AG04450 (cell line): ENCODE measurements around the gene EPHA5. TPM values are rescaled to one million over a fixed set of nuclear protein-coding genes. Genes with fewer than 3 reads are reported as not detected.
"Not testable (repeated sequence)": the region's sequence is repeated elsewhere in the genome, so short reads cannot be mapped to it uniquely, and the experiment has no call there.

Experiments used
- CTCF ChIA-PET: fragments of 300-600, 350-600 bp; formaldehyde crosslinking; extraction: SDS; loops from one replicate; lab custom pipeline; 2022; ENCODE audit warnings: antibody characterized with exemption, inconsistent platforms; lab: Charles Lee
- POLR2A ChIA-PET: fragments of 350-600 bp; formaldehyde crosslinking; extraction: SDS; loops from one replicate; lab custom pipeline; 2021; ENCODE audit warnings: antibody characterized with exemption, inconsistent platforms; lab: Yijun Ruan, JAX
- DNase-seq: peaks from one replicate; pipeline ENCODE4 v3.0.0-alpha.2; 2011; ENCODE audit warnings: low read depth, low spot score
- H3K27ac ChIP-seq: one replicate; pipeline ENCODE4 v1.5.1; 2012; ENCODE audit warnings: low read depth, low read length, control low read depth
- H3K27me3 ChIP-seq: one replicate; pipeline ENCODE4 v1.6.0; 2012; ENCODE audit warnings: low read length; ENCODE audit not compliant: control insufficient read depth, insufficient read depth
- H3K4me3 ChIP-seq: 2 replicates; pipeline ENCODE4 v1.5.1; 2011; ENCODE audit warnings: mild to moderate bottlenecking, low read depth, low read length, control low read depth
- H3K9me3 ChIP-seq: 2 replicates; pipeline ENCODE4 v1.5.1; 2012; ENCODE audit warnings: low read length; ENCODE audit not compliant: control insufficient read depth, insufficient read depth
- CTCF ChIP-seq: IDR thresholded peaks from 2 replicates; pipeline ENCODE4 v1.5.1; 2011; ENCODE audit warnings: low read depth, low read length, control low read depth, inconsistent platforms
- polyA plus RNA-seq: library from polyadenylated mRNA; depleted of rRNA; stranded (reverse); fragments of >200 nt; gene quantifications from 2 replicates; pipeline ENCODE4 v1.2.3, GENCODE V29; 2011

EPHA5 gene
- polyA plus RNA-seq, 1 experiment, result 0.04 TPM

- DNase-seq, result no peak
Observed at GRCh38 chr4:65311120-65311519, 359.2 kb downstream of the EPHA5 start.

GRCh38 chr4:65310586-65310985 lies 359.7 kb downstream of the EPHA5 start:
- TF ChIP-seq CTCF, result no peak
- POLR2A ChIA-PET, result no interaction called here
- no peak overlapping the region for H3K4me3 ChIP-seq
- CTCF ChIA-PET, result no interaction called here
- no peak for DNase-seq
- H3K27me3 ChIP-seq, result no peaks in the 10 kb centered on the region
- H3K27ac ChIP-seq, result no peak overlapping the region
- no peaks in the 10 kb centered on the region for H3K9me3 ChIP-seq

More at GRCh38 chr4:65311120-65311519, 359.2 kb downstream of the EPHA5 start:
- Histone ChIP-seq H3K27ac (no peak overlapping the region), H3K9me3 (no peaks in the 10 kb centered on the region), H3K4me3 (no peak overlapping the region), H3K27me3 (no peaks in the 10 kb centered on the region)
- POLR2A ChIA-PET, result no interaction called here
- CTCF ChIA-PET, result no interaction called here
- TF ChIP-seq CTCF, result no peak

- H3K27me3 ChIP-seq, DNase-seq, H3K27ac ChIP-seq, H3K4me3 ChIP-seq, POLR2A ChIA-PET, CTCF ChIA-PET, H3K9me3 ChIP-seq: not testable (repeated sequence)
Observed at GRCh38 chr4:65308626-65309025, 361.7 kb downstream of the EPHA5 start.

GRCh38 chr4:65302145-65302544 lies 368.1 kb downstream of the EPHA5 start:
- ChIA-PET POLR2A (no interaction called here), CTCF (no interaction called here)
- no peaks in the 10 kb centered on the region; the same call in 1 of the 2 replicates for H3K9me3 ChIP-seq
- no peaks in the 10 kb centered on the region for H3K27me3 ChIP-seq
- H3K4me3 ChIP-seq, result no peak overlapping the region
- TF ChIP-seq CTCF, result no peak
- H3K27ac ChIP-seq, result no peak overlapping the region
- no peak for DNase-seq

GRCh38 chr4:65296246-65296645 lies 374.0 kb downstream of the EPHA5 start:
- ChIA-PET CTCF (no interaction called here), POLR2A (no interaction called here)
- Histone ChIP-seq H3K9me3 (no peaks in the 10 kb centered on the region; the same call in 1 of the 2 replicates), H3K27me3 (no peaks in the 10 kb centered on the region), H3K4me3 (no peak overlapping the region), H3K27ac (no peak overlapping the region)
- TF ChIP-seq CTCF, result no peak
- DNase-seq, result no peak

GRCh38 chr4:65287071-65287470 lies 383.2 kb downstream of the EPHA5 start:
- ChIA-PET CTCF (no interaction called here), POLR2A (no interaction called here)
- DNase-seq, result no peak
- H3K27ac ChIP-seq, result no peak overlapping the region
- H3K27me3 ChIP-seq, result no peaks in the 10 kb centered on the region
- no peaks in the 10 kb centered on the region for H3K9me3 ChIP-seq
- H3K4me3 ChIP-seq, result no peak overlapping the region
- TF ChIP-seq CTCF, result no peak
